Kasumi-1 (cell line): Measurements from ENCODE around the gene GNB4.

Source experiments
- DNase-seq, 2 experiments: peaks; one replicate each; lab custom pipeline; 2025; lab: John Stamatoyannopoulos, UW

Gene GNB4

GRCh38 chr3:179451265-179452175 lies at the start of gene GNB4:
GNB4 (minus strand) TSS chr3:179451470; CDS start chr3:179426200, 25,270 bp downstream.
- peak; percentile 91 to 92 for DNase-seq

DNA sequence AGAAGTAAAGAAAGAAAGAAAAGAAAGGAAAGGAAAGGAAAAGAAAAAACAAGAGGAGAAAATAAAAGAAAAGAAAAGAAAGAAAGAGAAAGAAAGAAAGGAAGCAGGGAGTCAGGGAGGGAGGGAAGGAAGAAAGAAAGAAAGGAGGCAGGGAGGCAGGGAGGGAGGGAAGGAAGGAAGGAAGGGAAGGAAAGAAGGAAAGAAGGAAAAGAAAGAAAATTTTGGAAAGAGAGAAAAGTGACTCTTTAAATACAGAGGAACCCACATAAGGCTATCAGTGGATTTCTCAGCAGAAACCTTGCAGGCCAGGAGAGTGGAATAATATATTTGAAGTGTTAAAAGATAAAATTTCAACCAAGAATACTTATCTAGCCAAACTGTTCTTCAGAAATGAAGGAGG lies 44.2 kb upstream of the GNB4 start:
- DNase-seq: no peak

DNA sequence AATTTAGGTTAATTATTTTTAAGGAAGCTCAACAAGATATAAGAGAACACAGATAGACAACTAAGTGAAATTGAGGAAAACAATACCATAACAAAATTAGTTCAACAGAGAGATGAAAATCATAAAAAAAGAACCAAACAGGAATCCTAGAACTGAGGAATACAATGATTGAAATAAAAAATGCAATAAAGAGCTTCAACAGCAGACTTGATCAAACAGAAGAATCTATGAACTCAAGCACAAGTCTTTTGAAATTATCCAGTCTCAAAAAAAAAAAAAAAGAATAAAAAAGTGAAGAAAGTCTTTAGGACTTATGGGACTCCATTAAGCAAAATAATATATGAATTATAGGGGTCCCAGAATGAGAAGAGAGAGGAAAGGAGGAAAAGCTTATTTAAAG lies 42.0 kb upstream of the GNB4 start:
- no peak for DNase-seq

DNA sequence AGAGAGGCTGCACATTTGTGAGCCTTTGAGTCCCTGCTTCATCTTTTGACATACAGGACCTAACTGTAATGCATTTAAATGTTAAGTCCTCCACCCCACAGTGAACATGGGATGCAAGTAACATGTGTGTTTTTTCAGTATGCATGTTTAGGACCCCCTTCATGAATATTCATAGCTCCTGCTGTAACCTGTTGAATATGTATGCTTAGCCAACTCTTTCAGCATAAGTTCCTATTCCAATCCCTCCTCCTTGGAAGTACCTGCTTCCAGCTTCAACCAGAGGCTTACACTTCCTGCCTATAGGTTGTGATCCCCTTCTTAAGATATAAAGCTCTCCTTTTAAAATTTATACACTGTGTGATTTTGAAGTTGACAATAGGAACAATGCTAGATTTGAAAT lies 36.9 kb upstream of the GNB4 start:
- no peak for DNase-seq

- no peak for DNase-seq
These were observed 35.5 kb upstream of the GNB4 start for GRCh38 chr3:179486806-179487205.

- no peak for DNase-seq
These were observed 31.6 kb upstream of the GNB4 start for GRCh38 chr3:179482857-179483256.

DNA sequence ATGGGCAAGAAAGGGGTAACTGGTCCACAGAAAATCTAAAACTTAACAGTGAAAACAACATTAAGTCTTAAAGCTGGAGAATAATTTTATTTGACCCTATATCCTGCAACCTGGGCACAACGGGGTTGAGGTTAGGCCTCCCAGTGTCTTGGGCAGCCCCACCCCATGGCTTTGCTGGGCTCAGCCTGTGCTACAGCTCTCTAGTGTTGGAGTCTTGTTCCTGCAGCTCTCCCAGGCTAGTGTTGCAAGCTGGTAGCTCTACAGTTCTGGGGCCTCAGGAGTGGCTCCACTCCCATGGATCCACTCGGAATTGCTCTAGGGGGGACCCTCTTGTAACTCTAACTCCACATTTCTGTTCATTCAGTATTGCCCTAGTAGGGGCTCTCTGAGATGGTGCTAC lies 24.9 kb upstream of the GNB4 start:
- DNase-seq: no peak

GRCh38 chr3:179474480-179474879 lies 23.2 kb upstream of the GNB4 start:
- DNase-seq: no peak

GRCh38 chr3:179473565-179473964 lies 22.3 kb upstream of the GNB4 start:
- DNase-seq: no peak

DNA sequence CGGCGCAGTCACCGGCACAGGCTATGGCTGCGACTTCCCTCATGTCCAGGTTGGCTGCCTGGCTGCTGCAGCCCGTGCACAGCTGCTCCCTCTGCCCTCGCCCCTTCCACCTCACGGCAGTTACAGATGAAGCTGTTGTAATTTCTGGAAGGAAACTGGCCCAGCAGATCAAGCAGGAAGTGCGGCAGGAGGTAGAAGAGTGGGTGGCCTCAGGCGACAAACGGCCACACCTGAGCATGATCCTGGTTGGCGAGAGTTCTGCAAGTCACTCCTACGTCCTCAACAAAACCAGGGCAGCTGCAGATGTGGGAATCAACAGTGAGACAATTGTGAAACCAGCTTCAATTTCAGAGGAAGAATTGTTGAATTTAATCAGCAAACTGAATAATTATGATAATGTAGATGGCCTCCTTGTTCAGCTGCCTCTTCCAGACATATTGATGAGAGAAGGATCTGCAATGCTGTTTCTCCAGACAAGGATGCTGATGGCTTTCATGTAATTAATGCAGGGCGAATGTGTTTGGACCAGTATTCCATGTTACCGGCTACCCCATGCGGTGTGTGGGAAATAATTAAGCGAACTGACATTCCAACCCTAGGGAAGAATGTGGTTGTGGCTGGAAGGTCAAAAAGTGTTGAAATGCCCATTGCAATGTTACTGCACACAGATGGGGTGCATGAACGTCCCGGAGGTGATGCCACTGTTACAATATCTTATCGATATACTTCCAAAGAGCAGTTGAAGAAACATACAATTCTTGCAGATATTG lies 13.2 kb upstream of the GNB4 start:
- no peak for DNase-seq

DNA sequence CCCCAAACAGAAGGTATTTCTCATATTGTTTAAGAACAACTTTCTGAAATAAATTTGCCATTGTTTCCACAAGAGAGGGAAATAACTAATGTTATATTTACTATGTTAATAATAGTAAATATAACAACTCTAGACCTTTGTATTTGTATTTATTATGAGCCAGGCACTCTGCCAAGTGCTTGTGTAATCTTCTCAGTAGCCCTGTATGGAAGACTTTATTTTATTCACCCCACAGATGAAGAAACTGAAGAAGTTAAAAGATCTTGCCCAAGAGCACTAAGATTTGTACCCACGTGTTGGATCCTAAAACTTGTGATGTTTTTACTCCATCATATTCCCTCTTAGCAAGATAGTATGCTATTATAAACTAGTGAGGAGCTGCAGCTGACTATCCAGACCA lies 12.0 kb upstream of the GNB4 start:
- no peak for DNase-seq

DNA sequence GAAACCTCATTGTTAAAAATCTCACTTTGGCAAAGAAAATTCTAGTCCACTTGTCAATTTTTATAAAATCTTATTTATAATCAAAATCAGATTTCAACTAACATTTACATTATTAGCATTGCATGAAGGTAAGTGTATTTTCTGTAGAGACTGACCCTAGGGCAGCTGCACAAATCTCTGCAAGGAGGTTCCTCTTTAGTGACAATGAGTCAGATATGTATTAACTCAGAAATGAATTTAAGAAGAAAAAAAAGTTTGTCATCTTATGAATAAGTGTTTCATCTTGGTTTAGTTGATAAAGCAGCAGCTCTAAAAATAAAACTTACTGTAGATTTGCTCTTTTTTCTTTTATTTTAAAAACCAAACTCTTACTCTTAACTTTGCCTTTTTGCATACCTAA lies 9.0 kb upstream of the GNB4 start:
- no peak for DNase-seq

- no peak for DNase-seq
These were observed 4.7 kb upstream of the GNB4 start for GRCh38 chr3:179455954-179456353.

DNA sequence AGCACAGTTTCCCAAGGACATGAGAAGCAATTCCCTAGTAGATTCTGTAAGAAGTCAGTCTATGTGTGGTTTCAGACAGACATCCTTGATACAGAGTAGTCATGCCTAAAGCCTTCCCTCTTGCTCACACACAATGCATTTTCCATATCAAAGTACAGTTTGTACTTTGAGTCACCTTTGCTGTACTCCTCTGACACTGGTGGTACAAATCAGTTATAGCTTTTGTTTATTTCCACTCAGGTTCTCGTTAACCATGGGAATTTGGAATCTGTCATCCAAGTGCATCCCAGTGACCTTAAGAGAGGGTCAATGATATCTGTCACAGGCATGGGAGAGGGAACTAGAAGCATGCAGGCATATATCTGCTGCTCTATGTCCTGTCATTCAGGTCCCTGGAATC lies 3.6 kb upstream of the GNB4 start:
- DNase-seq: no peak

- no peak for DNase-seq
These were observed 2.7 kb upstream of the GNB4 start for GRCh38 chr3:179453967-179454366.

GRCh38 chr3:179452872-179453271 lies 1.6 kb upstream of the GNB4 start:
- DNase-seq: no peak

- DNase-seq: peak; percentile 16 to 30
These were observed 900 bp upstream of the GNB4 start for GRCh38 chr3:179452176-179452564.

DNA sequence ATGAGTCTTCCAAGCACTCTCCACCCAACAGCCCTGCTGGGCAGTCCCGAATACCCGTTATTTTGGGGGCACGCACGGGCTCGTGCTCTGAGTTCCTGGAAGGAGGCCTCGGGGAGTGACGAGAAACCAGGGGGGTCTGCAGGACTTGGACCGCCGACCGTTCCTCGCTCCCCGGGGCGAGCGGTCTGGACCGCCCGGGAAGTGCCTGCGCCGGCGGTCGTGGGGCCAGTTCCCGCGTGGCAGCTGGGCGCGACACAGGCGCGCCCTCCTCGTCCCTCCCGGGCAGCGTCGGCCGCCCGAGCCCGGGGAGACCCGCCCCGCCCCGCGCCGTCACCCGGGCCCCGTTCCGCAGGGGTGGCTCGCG lies 387 bp downstream of the GNB4 start:
- peak; percentile 43 to 51 for DNase-seq

GRCh38 chr3:179450261-179450701 lies 989 bp downstream of the GNB4 start:
- DNase-seq: peak; percentile 27 to 66

- no peak for DNase-seq
These were observed 1.6 kb downstream of the GNB4 start for GRCh38 chr3:179449636-179450035.

DNA sequence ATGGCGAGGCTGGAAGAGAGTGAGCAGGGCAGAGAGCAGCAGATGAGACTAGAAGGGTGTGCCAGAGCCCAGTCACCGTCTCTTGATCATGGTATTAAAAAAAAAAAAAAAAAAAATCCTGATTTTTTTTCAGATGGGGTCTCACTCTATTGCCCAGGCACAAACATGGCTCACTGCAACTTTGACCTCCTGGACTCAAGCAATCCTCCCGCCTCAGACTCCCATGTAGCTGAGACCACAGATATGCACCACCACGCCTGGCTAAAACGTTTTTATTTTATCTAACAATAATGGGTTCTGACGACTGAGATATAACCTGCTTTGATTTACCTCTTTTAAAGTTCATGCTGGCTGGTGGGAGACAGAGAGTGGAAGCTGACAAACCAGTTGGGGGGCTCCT lies 4.0 kb downstream of the GNB4 start:
- DNase-seq: no peak

GRCh38 chr3:179446501-179446900 lies 4.8 kb downstream of the GNB4 start:
- DNase-seq: peak; percentile 50 to 70

DNA sequence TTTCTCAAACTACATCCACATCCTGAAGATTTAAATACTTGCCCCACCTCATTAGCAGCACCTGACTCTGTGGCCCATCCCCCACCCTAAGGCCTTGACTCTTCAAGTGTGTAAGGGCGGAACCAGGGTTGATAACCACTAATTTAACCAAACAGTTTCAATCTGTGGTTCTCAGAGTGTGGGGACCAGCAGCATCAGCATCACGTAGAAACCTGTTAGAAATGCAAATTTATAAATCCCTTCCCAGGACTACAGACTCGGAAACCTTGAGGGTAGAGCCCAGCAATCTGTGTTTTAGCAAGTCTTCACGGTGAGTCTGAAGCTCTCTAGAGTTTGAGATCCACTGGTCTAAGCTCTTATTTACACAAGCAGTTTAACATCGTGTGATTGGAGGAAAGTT lies 12.4 kb downstream of the GNB4 start:
- DNase-seq: no peak
